H1 (cell line): ENCODE results near the gene CCDC28B. TPM values are rescaled to one million over a fixed set of nuclear protein-coding genes. Genes with fewer than 3 reads are reported as not detected.

ENCODE experiments used
- CTCF ChIA-PET: fragments of 300-600 bp; sonication (Branson Sonifier 250); formaldehyde crosslinking; loops from one replicate; lab custom pipeline; 2021; ENCODE audit not compliant: partially characterized antibody; lab: Charles Lee
- POLR2A ChIA-PET: fragments of 300-600 bp; sonication (Branson Sonifier 250); formaldehyde crosslinking; loops from one replicate; lab custom pipeline; 2021; ENCODE audit warnings: inconsistent platforms; ENCODE audit not compliant: partially characterized antibody; lab: Charles Lee
- DNase-seq, 2 experiments: peaks; one replicate each; pipeline versions ENCODE4 v3.0.0 to v3.0.0-alpha.2; 2010 to 2022; ENCODE audit warnings: low spot score in 2 of 2, low read depth in 1 of 2, mixed read lengths in 1 of 2
- FAIRE-seq: peaks from 2 replicates; lab custom pipeline; 2011; peaks lifted over from hg19 to GRCh38; lab: Jason Lieb, UNC
- H2AFZ ChIP-seq: 2 replicates; pipeline ENCODE4 v1.8.1; 2012; ENCODE audit warnings: low read length, inconsistent platforms
- H2AK5ac ChIP-seq: 2 replicates; pipeline ENCODE4 v1.6.1; 2013; ENCODE audit warnings: low read depth, low read length
- H2BK120ac ChIP-seq: replicated peaks from 2 replicates; pipeline ENCODE3; 2013; ENCODE audit warnings: low read depth, low read length, inconsistent platforms
- H2BK12ac ChIP-seq: 2 replicates; pipeline ENCODE4 v1.6.1; 2013; ENCODE audit warnings: low read depth, low read length
- H2BK15ac ChIP-seq: 2 replicates; pipeline ENCODE4 v1.6.1; 2013; ENCODE audit warnings: low read length
- H2BK20ac ChIP-seq: 2 replicates; pipeline ENCODE4 v1.6.1; 2013; ENCODE audit warnings: low read length
- H2BK5ac ChIP-seq: 2 replicates; pipeline ENCODE4 v1.6.1; 2013; ENCODE audit warnings: low read depth, low read length
- H3K14ac ChIP-seq: 2 replicates; pipeline ENCODE4 v1.6.1; 2013; ENCODE audit warnings: inconsistent platforms; ENCODE audit not compliant: insufficient read length
- H3K18ac ChIP-seq: 2 replicates; pipeline ENCODE4 v1.6.1; 2013; ENCODE audit warnings: low read length; ENCODE audit errors: extremely low read depth
- H3K23ac ChIP-seq: 2 replicates; pipeline ENCODE4 v1.6.1; 2013; ENCODE audit warnings: inconsistent platforms; ENCODE audit not compliant: insufficient read length
- H3K23me2 ChIP-seq: 2 replicates; pipeline ENCODE4 v1.6.1; 2013; ENCODE audit warnings: low read depth, low read length
- H3K27ac ChIP-seq: 2 replicates; pipeline ENCODE4 v1.6.1; 2011; ENCODE audit warnings: low read depth, low read length, inconsistent platforms
- H3K27me3 ChIP-seq, 4 experiments: replicated peaks in 1 of 4; 1 replicate in 1 of 4; 2 replicates in 3 of 4; pipeline versions ENCODE4 v1.6.1 to v1.8.1; 2011 to 2013; ENCODE audit warnings: low read length in 3 of 4, mild to moderate bottlenecking in 3 of 4, inconsistent platforms in 2 of 4, mixed read lengths in 2 of 4, moderate library complexity in 1 of 4; ENCODE audit not compliant: control insufficient read depth in 3 of 4, insufficient read depth in 3 of 4; ENCODE audit errors: extremely low read depth in 1 of 4
- H3K36me3 ChIP-seq, 4 experiments: 2 replicates each; pipeline versions ENCODE4 v1.6.1 to v1.8.1; 2011 to 2013; ENCODE audit warnings: mild to moderate bottlenecking in 4 of 4, low read length in 3 of 4, moderate library complexity in 2 of 4, control low read depth in 1 of 4, inconsistent platforms in 1 of 4; ENCODE audit not compliant: insufficient read depth in 4 of 4, control insufficient read depth in 2 of 4
- H3K4ac ChIP-seq: replicated peaks from 2 replicates; pipeline ENCODE3; 2013; ENCODE audit warnings: low read length, low read depth, mixed read lengths, inconsistent platforms; ENCODE audit not compliant: insufficient read length
- H3K4me1 ChIP-seq, 4 experiments: replicated peaks in 1 of 4; 1 replicate in 1 of 4; 2 replicates in 3 of 4; pipeline versions ENCODE4 v1.6.1 to v1.8.1; 2011 to 2013; ENCODE audit warnings: low read length in 3 of 4, inconsistent platforms in 2 of 4, mixed read lengths in 1 of 4; ENCODE audit not compliant: insufficient read depth in 4 of 4, control insufficient read depth in 3 of 4
- H3K4me2 ChIP-seq, 2 experiments: 2 replicates each; pipeline versions ENCODE4 v1.6.1 to v1.8.1; 2011 to 2013; ENCODE audit warnings: low read depth in 2 of 2, low read length in 2 of 2, control low read depth in 1 of 2, inconsistent platforms in 1 of 2, mild to moderate bottlenecking in 1 of 2; ENCODE audit not compliant: insufficient read depth in 1 of 2
- H3K4me3 ChIP-seq, 4 experiments: fragments of 200-600, 300-600 bp in 1 of 4; sonication (generic), shearing (Covaris generic), sonication (Bioruptor Twin) in 1 of 4; 2 replicates each; pipeline versions ENCODE4 v1.5.1 to v1.8.1; 2011 to 2016; ENCODE audit warnings: low read length in 4 of 4, low read depth in 3 of 4, control low read depth in 2 of 4, inconsistent platforms in 2 of 4, mild to moderate bottlenecking in 2 of 4, mixed read lengths in 1 of 4, moderate library complexity in 1 of 4; ENCODE audit not compliant: insufficient read depth in 2 of 4; ENCODE audit errors: extremely low read depth in 1 of 4
- H3K56ac ChIP-seq: replicated peaks from 2 replicates; pipeline ENCODE3; 2013; ENCODE audit warnings: low read depth, mild to moderate bottlenecking, mixed read lengths, low read length, inconsistent platforms; ENCODE audit not compliant: insufficient read length
- H3K79me1 ChIP-seq: 2 replicates; pipeline ENCODE4 v1.6.1; 2013; ENCODE audit warnings: low read depth, low read length, control low read depth
- H3K79me2 ChIP-seq, 2 experiments: 2 replicates each; pipeline versions ENCODE4 v1.6.1 to v1.8.1; 2012 to 2013; ENCODE audit warnings: low read length in 2 of 2, mild to moderate bottlenecking in 2 of 2, inconsistent platforms in 1 of 2; ENCODE audit not compliant: insufficient read depth in 2 of 2, control insufficient read depth in 1 of 2
- H3K9ac ChIP-seq, 4 experiments: replicated peaks in 1 of 4; 1 replicate in 1 of 4; 2 replicates in 3 of 4; pipeline versions ENCODE4 v1.6.1 to v1.8.1; 2011 to 2013; ENCODE audit warnings: low read depth in 3 of 4, low read length in 3 of 4, control low read depth in 2 of 4, mild to moderate bottlenecking in 2 of 4, moderate library complexity in 2 of 4, inconsistent platforms in 1 of 4; ENCODE audit errors: extremely low read depth in 1 of 4
- H3K9me3 ChIP-seq, 2 experiments: 2 replicates each; pipeline versions ENCODE4 v1.6.1 to v1.8.1; 2012 to 2013; ENCODE audit warnings: mild to moderate bottlenecking in 2 of 2, moderate library complexity in 2 of 2, control low read depth in 1 of 2, inconsistent platforms in 1 of 2, low read depth in 1 of 2, low read length in 1 of 2, mixed read lengths in 1 of 2; ENCODE audit not compliant: insufficient read depth in 2 of 2
- H4K20me1 ChIP-seq, 2 experiments: replicated peaks in 1 of 2; 2 replicates each; pipeline versions ENCODE3 to v1.8.1; 2011 to 2013; ENCODE audit warnings: inconsistent platforms in 2 of 2, low read length in 2 of 2, mild to moderate bottlenecking in 1 of 2; ENCODE audit not compliant: insufficient read depth in 2 of 2, control insufficient read depth in 1 of 2
- H4K5ac ChIP-seq: 2 replicates; pipeline ENCODE4 v1.6.1; 2013; ENCODE audit warnings: low read length, low read depth, mixed read lengths, inconsistent platforms; ENCODE audit not compliant: insufficient read length
- H4K8ac ChIP-seq: 2 replicates; pipeline ENCODE4 v1.8.0; 2013; ENCODE audit warnings: mild to moderate bottlenecking, moderate library complexity, low read length, inconsistent platforms; ENCODE audit not compliant: insufficient read depth; ENCODE audit errors: extremely low read depth
- H4K91ac ChIP-seq: replicated peaks from 2 replicates; pipeline ENCODE3; 2013; ENCODE audit warnings: low read length, mixed read lengths, inconsistent platforms; ENCODE audit not compliant: insufficient read length
- BACH1 ChIP-seq: IDR thresholded peaks from 2 replicates; pipeline ENCODE4 v1.6.1; 2012; ENCODE audit warnings: low read length, improper control_type of control experiment
- HDAC6 ChIP-seq: IDR thresholded peaks from one replicate; pipeline ENCODE4 v1.7.1; 2012; ENCODE audit warnings: low read depth, mild to moderate bottlenecking, inconsistent platforms, low read length, moderate library complexity
- JUND ChIP-seq: IDR thresholded peaks from 2 replicates; pipeline ENCODE4 v1.6.1; 2011; ENCODE audit warnings: mild to moderate bottlenecking, improper control_type of control experiment, low read length
- POLR2A ChIP-seq, 2 experiments: IDR thresholded peaks; 1 replicate in 1 of 2; 2 replicates in 1 of 2; pipeline ENCODE4 v1.6.1; 2011; ENCODE audit warnings: low read depth in 2 of 2, low read length in 2 of 2, mild to moderate bottlenecking in 2 of 2; ENCODE audit errors: control extremely low read depth in 1 of 2
- SP4 ChIP-seq: IDR thresholded peaks from 2 replicates; pipeline ENCODE4 v1.6.1; 2012; ENCODE audit warnings: low read length, inconsistent platforms
- WGBS, 2 experiments: shearing (Covaris generic) in 1 of 2; methylation state at CpG; one replicate each; pipeline versions ENCODE4 v1.1.6 to v1.1.7; 2013 to 2015; ENCODE audit warnings: low lambda C conversion rate in 2 of 2, mixed read lengths in 2 of 2, inconsistent platforms in 1 of 2, low coverage in 1 of 2, missing lambda C conversion rate in 1 of 2; ENCODE audit not compliant: insufficient replicate concordance in 2 of 2, insufficient coverage in 1 of 2, insufficient read length in 1 of 2; ENCODE audit errors: extremely low coverage in 1 of 2, missing lambda C conversion rate in 1 of 2; 5-methylcytosine and 5-hydroxymethylcytosine counted together
- polyA plus RNA-seq, 7 experiments: library from polyadenylated mRNA; depleted of rRNA in 3 of 7; stranded (reverse) in 5 of 7; unstranded in 2 of 7; fragments of >200 nt in 5 of 7; fragments of 200-250 nt in 2 of 7; gene quantifications; 1 replicate in 5 of 7; 2 replicates in 1 of 7; 4 replicates in 1 of 7; pipeline versions ENCODE4 v1.2.1 to v1.2.3, GENCODE V29; 2011 to 2013; ENCODE audit warnings: missing spikeins in 2 of 7, mixed read lengths in 2 of 7
- total RNA-seq: library from RNA; stranded (reverse); fragmentation: NEBNext Ultra II Directional; extraction: Animal tissue kit (Norgen Biotek cat#: 25700); gene quantifications from 2 replicates; pipeline ENCODE4 v1.2.1, GENCODE V29; 2021

Gene CCDC28B
- total and polyA plus RNA-seq, 2 of the 8 experiments (the other 6 are each of a cell fraction or from before 2014, with no cell fraction given) = 16.7 to 17.1 TPM

- no peaks in the 10 kb centered on the region for H3K79me1 ChIP-seq
- no peak overlapping the region for H3K56ac ChIP-seq
- H4K8ac ChIP-seq = no peak overlapping the region
- H2BK5ac ChIP-seq = no peak overlapping the region
- peak overlapping the region; percentile 62 for H4K91ac ChIP-seq
- 0 out of 2 replicates have a peak overlapping the region, but pooled peaks have one; percentile 56 for H2AK5ac ChIP-seq
- H3K79me2 ChIP-seq = no peaks in the 10 kb centered on the region
- H2BK20ac ChIP-seq = no peak overlapping the region
- H3K18ac ChIP-seq = peak overlapping the region; percentile 78
- peak overlapping the region; percentile 50 to 84 for H3K4me2 ChIP-seq
- H3K4me3 ChIP-seq = peak overlapping the region in 1 of 4 experiments; percentile 30; a peak in 1 of 8 replicates
- H3K4me1 ChIP-seq = peaks cover 0 to 7% (median 3%) of the 10 kb centered on the region in 4 experiments; a peak in 3 of 7 replicates
- H3K27ac ChIP-seq = no peak overlapping the region
- H3K9me3 ChIP-seq = no peaks in the 10 kb centered on the region
- H3K14ac ChIP-seq = no peak overlapping the region
- WGBS, 2 experiments = 62% methylated on average over 6 of the region's 7 CpGs; no CpG with 5 or more reads in 1 of the 2 experiments
- no peaks in the 10 kb centered on the region for H3K36me3 ChIP-seq
- H3K27me3 ChIP-seq = no peaks in the 10 kb centered on the region; a peak in 1 of 7 replicates
- H3K23me2 ChIP-seq = peaks cover 16% of the 10 kb centered on the region
- no peak overlapping the region for H4K5ac ChIP-seq
- H2BK15ac ChIP-seq = no peak overlapping the region
- ChIA-PET CTCF (interaction anchor here (1.1 to 7.3 kb wide), 6 partner anchors 9 to 74 kb away, joined by 4 to 70 read pairs (median 6); partner anchors contain the start of gene LCK), POLR2A (interaction anchor here (0.9 to 9.1 kb wide), 11 partner anchors 8 to 93 kb away, joined by 3 to 73 read pairs (median 4); partner anchors contain the start of genes HDAC1, LCK and MARCKSL1)
- H2BK12ac ChIP-seq = no peak overlapping the region
- H3K4ac ChIP-seq = no peak overlapping the region
- no peak overlapping the region for H3K9ac ChIP-seq
- DNase-seq (no peak), FAIRE-seq (no peak)
- H2BK120ac ChIP-seq = no peak overlapping the region
- no peak overlapping the region for H2AFZ ChIP-seq
- no peaks in the 10 kb centered on the region for H4K20me1 ChIP-seq
- H3K23ac ChIP-seq = no peak overlapping the region
- TF ChIP-seq HDAC6 (no peak), JUND (no peak), SP4 (no peak), BACH1 (no peak), POLR2A (IDR thresholded peaks at IDR 0.05; ENCODE audit: control extremely low read depth in 1 of 2, low read depth in 2 of 2, low read length in 2 of 2) (no peak)
Observed at GRCh38 chr1:32242341-32242851, 42.0 kb downstream of the CCDC28B start.
